Testis (tissue), 2 donors: ENCODE results near the gene RET.

Source experiments
- POLR2A ChIP-seq: fragments of 450-650 bp; IDR thresholded peaks from one replicate; pipeline ENCODE4 v1.6.1; 2017; ENCODE audit warnings: antibody characterized with exemption, mild to moderate bottlenecking, moderate library complexity
- TF ChIP-seq, protein P1 (sequence below), 3 experiments: fragments of 450-650 bp in 2 of 3; fragments of 200-600 bp in 1 of 3; sonication (generic) in 1 of 3; IDR thresholded peaks; one replicate each; pipeline ENCODE4 v1.5.1; 2016 to 2019; ENCODE audit warnings: antibody characterized with exemption in 3 of 3, mild to moderate bottlenecking in 2 of 3, moderate library complexity in 1 of 3

DNA sequence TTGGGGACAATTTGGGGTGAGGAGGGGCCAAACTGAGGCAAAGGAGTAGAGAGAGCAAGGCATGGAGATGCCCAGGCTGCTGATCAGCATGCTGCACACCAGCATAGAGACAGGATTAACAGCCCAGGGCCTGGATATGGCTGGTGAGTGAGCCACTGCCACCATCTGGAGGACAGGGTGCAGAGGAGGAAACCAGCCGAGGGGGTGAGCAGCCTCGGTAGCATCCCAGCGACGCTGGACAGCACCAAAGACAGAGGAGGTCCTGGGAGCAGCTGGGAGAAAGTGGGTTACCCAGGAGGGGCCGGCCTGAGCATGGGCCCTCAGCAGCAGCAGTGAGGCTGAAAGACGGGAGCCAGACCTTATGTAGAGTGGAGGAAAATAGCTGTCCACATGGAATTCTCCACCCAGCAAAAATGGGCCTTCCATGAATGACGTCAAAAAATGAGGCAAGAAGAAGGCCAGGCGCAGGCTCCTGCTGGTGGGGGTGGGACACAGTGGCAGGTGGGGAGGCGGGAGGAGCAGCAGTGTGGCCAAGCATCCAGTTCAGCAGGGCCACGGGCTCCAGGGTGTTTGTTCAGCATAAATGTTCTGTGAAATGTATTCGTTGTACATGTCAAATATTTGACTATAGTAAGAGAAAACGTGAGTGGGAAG, 16.7 kb downstream of the RET start:
- TF ChIP-seq, protein P1, sequence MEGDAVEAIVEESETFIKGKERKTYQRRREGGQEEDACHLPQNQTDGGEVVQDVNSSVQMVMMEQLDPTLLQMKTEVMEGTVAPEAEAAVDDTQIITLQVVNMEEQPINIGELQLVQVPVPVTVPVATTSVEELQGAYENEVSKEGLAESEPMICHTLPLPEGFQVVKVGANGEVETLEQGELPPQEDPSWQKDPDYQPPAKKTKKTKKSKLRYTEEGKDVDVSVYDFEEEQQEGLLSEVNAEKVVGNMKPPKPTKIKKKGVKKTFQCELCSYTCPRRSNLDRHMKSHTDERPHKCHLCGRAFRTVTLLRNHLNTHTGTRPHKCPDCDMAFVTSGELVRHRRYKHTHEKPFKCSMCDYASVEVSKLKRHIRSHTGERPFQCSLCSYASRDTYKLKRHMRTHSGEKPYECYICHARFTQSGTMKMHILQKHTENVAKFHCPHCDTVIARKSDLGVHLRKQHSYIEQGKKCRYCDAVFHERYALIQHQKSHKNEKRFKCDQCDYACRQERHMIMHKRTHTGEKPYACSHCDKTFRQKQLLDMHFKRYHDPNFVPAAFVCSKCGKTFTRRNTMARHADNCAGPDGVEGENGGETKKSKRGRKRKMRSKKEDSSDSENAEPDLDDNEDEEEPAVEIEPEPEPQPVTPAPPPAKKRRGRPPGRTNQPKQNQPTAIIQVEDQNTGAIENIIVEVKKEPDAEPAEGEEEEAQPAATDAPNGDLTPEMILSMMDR (IDR thresholded peaks at IDR 0.05) = no peak
- TF ChIP-seq POLR2A = no peak
